WTC11 (cell line): ENCODE measurements around the gene ORC3. TPM values are rescaled to one million over a fixed set of nuclear protein-coding genes. Genes with fewer than 3 reads are reported as not detected.
A peak's percentile ranks its signal among the peaks of the same experiment; 100 is the strongest.

Source experiments
- ATAC-seq: fragments of 200-7000 bp; cut with Tn5 transposase; 2 replicates; pipeline ENCODE4 v1.10.0; 2021; ENCODE audit warnings: mild to moderate bottlenecking, moderate library complexity
- CTCF ChIA-PET: fragments of 300-600 bp; sonication (Branson Sonifier 250); formaldehyde crosslinking; loops from one replicate; lab custom pipeline; 2021; ENCODE audit warnings: antibody characterized with exemption; lab: Charles Lee
- POLR2A ChIA-PET: fragments of 350-600 bp; sonication (Branson Sonifier 250); formaldehyde crosslinking; loops from one replicate; lab custom pipeline; 2021; ENCODE audit warnings: antibody characterized with exemption; lab: Charles Lee
- DNase-seq: peaks from one replicate; pipeline ENCODE4 v3.0.0; 2021; ENCODE audit warnings: low spot score
- H3K27ac Mint-ChIP-seq: 2 replicates; pipeline ENCODE4 v1.8.0; 2021; ENCODE audit warnings: mixed read lengths
- H3K27me3 Mint-ChIP-seq: 2 replicates; pipeline ENCODE4 v1.8.0; 2021; ENCODE audit warnings: low read depth, mild to moderate bottlenecking, moderate library complexity, mixed read lengths
- H3K36me3 Mint-ChIP-seq: 2 replicates; pipeline ENCODE4 v1.8.0; 2021; ENCODE audit warnings: mixed read lengths
- H3K4me1 Mint-ChIP-seq: 2 replicates; pipeline ENCODE4 v1.8.0; 2022; ENCODE audit warnings: mixed read lengths
- H3K4me3 Mint-ChIP-seq: 2 replicates; pipeline ENCODE4 v1.8.0; 2021; ENCODE audit warnings: mild to moderate bottlenecking, moderate library complexity, mixed read lengths
- H3K9me3 Mint-ChIP-seq: 2 replicates; pipeline ENCODE4 v1.8.0; 2021; ENCODE audit warnings: mixed read lengths
- ATF1 ChIP-seq: sonication (generic); formaldehyde crosslinking; IDR thresholded peaks from 2 replicates; pipeline ENCODE4 v1.8.1; 2023; ENCODE audit warnings: mild to moderate bottlenecking, moderate library complexity, missing genetic modification reagents
- CREB1 ChIP-seq: sonication (generic); formaldehyde crosslinking; IDR thresholded peaks from 2 replicates; pipeline ENCODE4 v1.8.0; 2023; ENCODE audit warnings: mild to moderate bottlenecking, missing genetic modification reagents
- GTF2I ChIP-seq: fragments of 250-450 bp; sonication (Bioruptor Pico); conservative IDR thresholded peaks from 2 replicates; pipeline ENCODE4 v1.4.0; 2021; ENCODE audit warnings: mild to moderate bottlenecking
- HMGA2 ChIP-seq: fragments of 250-450 bp; sonication (Bioruptor Pico); IDR thresholded peaks from 2 replicates; pipeline ENCODE4 v1.4.0; 2021; ENCODE audit warnings: mild to moderate bottlenecking, moderate library complexity
- NFE2L1 ChIP-seq: sonication (generic); formaldehyde crosslinking; IDR thresholded peaks from 2 replicates; pipeline ENCODE4 v1.8.1; 2023; ENCODE audit warnings: missing genetic modification reagents
- NR3C1 ChIP-seq: sonication (generic); formaldehyde crosslinking; conservative IDR thresholded peaks from 2 replicates; pipeline ENCODE4 v1.8.1; 2023; ENCODE audit warnings: low read depth, mild to moderate bottlenecking, missing genetic modification reagents
- SMAD3 ChIP-seq: sonication (generic); formaldehyde crosslinking; IDR thresholded peaks from 2 replicates; pipeline ENCODE4 v1.8.0; 2022; ENCODE audit warnings: missing genetic modification reagents, mild to moderate bottlenecking, borderline replicate concordance
- SMAD4 ChIP-seq: sonication (generic); formaldehyde crosslinking; IDR thresholded peaks from 2 replicates; pipeline ENCODE4 v1.8.0; 2022; ENCODE audit warnings: mild to moderate bottlenecking, missing genetic modification reagents
- ZNF121 ChIP-seq: sonication (generic); formaldehyde crosslinking; IDR thresholded peaks from 2 replicates; pipeline ENCODE4 v1.8.0; 2023; ENCODE audit warnings: missing genetic modification reagents
- ZNF138 ChIP-seq: sonication (generic); formaldehyde crosslinking; conservative IDR thresholded peaks from 2 replicates; pipeline ENCODE4 v1.8.1; 2022; ENCODE audit warnings: mild to moderate bottlenecking, moderate library complexity, missing genetic modification reagents
- ZNF416 ChIP-seq: fragments of 250-450 bp; sonication (Bioruptor Pico); IDR thresholded peaks from 2 replicates; pipeline ENCODE4 v1.9.0; 2021; ENCODE audit warnings: mild to moderate bottlenecking, inconsistent platforms
- total RNA-seq: library from RNA; stranded (reverse); gene quantifications from 3 replicates; pipeline ENCODE4 v1.2.3, GENCODE V29; 2021
- TF ChIP-seq, protein P1 (sequence below): sonication (generic); formaldehyde crosslinking; IDR thresholded peaks from 2 replicates; pipeline ENCODE4 v1.8.1; 2023; ENCODE audit warnings: mild to moderate bottlenecking, missing genetic modification reagents
- TF ChIP-seq, protein P2 (sequence below): sonication (generic); formaldehyde crosslinking; IDR thresholded peaks from 2 replicates; pipeline ENCODE4 v1.8.0; 2023; ENCODE audit warnings: mild to moderate bottlenecking, missing genetic modification reagents
- TF ChIP-seq, protein P3 (sequence below): sonication (generic); formaldehyde crosslinking; IDR thresholded peaks from 2 replicates; pipeline ENCODE4 v1.8.0; 2022; ENCODE audit warnings: mild to moderate bottlenecking, missing genetic modification reagents
- TF ChIP-seq, protein P4 (sequence below): sonication (generic); formaldehyde crosslinking; IDR thresholded peaks from 2 replicates; pipeline ENCODE4 v1.8.0; 2023; ENCODE audit warnings: missing genetic modification reagents
- TF ChIP-seq, protein P5 (sequence below): fragments of 250-450 bp; sonication (Bioruptor Pico); IDR thresholded peaks from 2 replicates; pipeline ENCODE4 v1.9.0; 2021; ENCODE audit warnings: mild to moderate bottlenecking
- TF ChIP-seq, protein P6 (sequence below): sonication (generic); formaldehyde crosslinking; conservative IDR thresholded peaks from 2 replicates; pipeline ENCODE4 v1.8.1; 2022; ENCODE audit warnings: mild to moderate bottlenecking, missing genetic modification reagents
- TF ChIP-seq, protein P7 (sequence below): fragments of 250-450 bp; sonication (Bioruptor Pico); IDR thresholded peaks from 2 replicates; pipeline ENCODE4 v1.9.0; 2021; ENCODE audit warnings: mild to moderate bottlenecking, borderline replicate concordance

Gene ORC3
- total RNA-seq, 1 experiment from 2014 or later: 50.7 TPM

DNA sequence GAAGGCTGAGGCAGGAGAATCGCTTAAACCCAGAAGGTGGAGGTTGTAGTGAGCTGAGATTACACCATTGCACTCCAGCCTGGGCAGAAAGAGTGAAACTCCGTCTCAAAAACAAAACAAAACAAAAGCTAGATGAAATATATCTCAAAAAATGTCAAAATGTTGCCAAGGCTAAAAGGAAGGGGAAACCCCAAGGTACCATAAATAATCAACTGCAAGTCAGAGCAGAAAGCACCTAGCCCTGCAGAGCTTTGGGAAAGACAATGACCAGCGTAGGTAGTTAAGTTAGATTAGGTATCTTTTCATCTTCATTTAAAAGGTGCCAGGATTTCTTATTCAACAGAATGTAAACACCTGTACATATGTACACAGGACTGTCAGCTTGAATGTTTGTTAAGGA, 79.1 kb downstream of the ORC3 start:
- H3K27me3 Mint-ChIP-seq: no peaks in the 10 kb centered on the region
- H3K9me3 Mint-ChIP-seq: no peaks in the 10 kb centered on the region
- CTCF ChIA-PET: no interaction called here
- DNase-seq (no peak), ATAC-seq (no peak)
- H3K36me3 Mint-ChIP-seq: peaks cover 24% of the 10 kb centered on the region
- no peak overlapping the region for H3K27ac Mint-ChIP-seq
- no peak overlapping the region for H3K4me3 Mint-ChIP-seq
- peaks cover 20% of the 10 kb centered on the region for H3K4me1 Mint-ChIP-seq
- POLR2A ChIA-PET: interaction anchor here (0.6 kb wide), 1 partner anchor 29 kb away, joined by 5 read pairs; no protein-coding TSS in a partner anchor
- TF ChIP-seq CREB1: no peak
- no peak for TF ChIP-seq ATF1
- TF ChIP-seq GTF2I (CRISPR knock-in tag): no peak
- no peak for TF ChIP-seq NR3C1 (CRISPR knock-in tag)
- TF ChIP-seq, protein P1, sequence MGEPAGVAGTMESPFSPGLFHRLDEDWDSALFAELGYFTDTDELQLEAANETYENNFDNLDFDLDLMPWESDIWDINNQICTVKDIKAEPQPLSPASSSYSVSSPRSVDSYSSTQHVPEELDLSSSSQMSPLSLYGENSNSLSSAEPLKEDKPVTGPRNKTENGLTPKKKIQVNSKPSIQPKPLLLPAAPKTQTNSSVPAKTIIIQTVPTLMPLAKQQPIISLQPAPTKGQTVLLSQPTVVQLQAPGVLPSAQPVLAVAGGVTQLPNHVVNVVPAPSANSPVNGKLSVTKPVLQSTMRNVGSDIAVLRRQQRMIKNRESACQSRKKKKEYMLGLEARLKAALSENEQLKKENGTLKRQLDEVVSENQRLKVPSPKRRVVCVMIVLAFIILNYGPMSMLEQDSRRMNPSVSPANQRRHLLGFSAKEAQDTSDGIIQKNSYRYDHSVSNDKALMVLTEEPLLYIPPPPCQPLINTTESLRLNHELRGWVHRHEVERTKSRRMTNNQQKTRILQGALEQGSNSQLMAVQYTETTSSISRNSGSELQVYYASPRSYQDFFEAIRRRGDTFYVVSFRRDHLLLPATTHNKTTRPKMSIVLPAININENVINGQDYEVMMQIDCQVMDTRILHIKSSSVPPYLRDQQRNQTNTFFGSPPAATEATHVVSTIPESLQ (CRISPR knock-in tag): no peak
- TF ChIP-seq NFE2L1 (CRISPR knock-in tag): no peak
- TF ChIP-seq, protein P2, sequence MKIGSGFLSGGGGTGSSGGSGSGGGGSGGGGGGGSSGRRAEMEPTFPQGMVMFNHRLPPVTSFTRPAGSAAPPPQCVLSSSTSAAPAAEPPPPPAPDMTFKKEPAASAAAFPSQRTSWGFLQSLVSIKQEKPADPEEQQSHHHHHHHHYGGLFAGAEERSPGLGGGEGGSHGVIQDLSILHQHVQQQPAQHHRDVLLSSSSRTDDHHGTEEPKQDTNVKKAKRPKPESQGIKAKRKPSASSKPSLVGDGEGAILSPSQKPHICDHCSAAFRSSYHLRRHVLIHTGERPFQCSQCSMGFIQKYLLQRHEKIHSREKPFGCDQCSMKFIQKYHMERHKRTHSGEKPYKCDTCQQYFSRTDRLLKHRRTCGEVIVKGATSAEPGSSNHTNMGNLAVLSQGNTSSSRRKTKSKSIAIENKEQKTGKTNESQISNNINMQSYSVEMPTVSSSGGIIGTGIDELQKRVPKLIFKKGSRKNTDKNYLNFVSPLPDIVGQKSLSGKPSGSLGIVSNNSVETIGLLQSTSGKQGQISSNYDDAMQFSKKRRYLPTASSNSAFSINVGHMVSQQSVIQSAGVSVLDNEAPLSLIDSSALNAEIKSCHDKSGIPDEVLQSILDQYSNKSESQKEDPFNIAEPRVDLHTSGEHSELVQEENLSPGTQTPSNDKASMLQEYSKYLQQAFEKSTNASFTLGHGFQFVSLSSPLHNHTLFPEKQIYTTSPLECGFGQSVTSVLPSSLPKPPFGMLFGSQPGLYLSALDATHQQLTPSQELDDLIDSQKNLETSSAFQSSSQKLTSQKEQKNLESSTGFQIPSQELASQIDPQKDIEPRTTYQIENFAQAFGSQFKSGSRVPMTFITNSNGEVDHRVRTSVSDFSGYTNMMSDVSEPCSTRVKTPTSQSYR (CRISPR knock-in tag): no peak
- TF ChIP-seq, protein P3, sequence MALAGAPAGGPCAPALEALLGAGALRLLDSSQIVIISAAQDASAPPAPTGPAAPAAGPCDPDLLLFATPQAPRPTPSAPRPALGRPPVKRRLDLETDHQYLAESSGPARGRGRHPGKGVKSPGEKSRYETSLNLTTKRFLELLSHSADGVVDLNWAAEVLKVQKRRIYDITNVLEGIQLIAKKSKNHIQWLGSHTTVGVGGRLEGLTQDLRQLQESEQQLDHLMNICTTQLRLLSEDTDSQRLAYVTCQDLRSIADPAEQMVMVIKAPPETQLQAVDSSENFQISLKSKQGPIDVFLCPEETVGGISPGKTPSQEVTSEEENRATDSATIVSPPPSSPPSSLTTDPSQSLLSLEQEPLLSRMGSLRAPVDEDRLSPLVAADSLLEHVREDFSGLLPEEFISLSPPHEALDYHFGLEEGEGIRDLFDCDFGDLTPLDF (CRISPR knock-in tag): no peak
- TF ChIP-seq ZNF416 (CRISPR knock-in tag): no peak
- TF ChIP-seq, protein P4, sequence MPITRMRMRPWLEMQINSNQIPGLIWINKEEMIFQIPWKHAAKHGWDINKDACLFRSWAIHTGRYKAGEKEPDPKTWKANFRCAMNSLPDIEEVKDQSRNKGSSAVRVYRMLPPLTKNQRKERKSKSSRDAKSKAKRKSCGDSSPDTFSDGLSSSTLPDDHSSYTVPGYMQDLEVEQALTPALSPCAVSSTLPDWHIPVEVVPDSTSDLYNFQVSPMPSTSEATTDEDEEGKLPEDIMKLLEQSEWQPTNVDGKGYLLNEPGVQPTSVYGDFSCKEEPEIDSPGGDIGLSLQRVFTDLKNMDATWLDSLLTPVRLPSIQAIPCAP (CRISPR knock-in tag): no peak
- TF ChIP-seq SMAD4 (CRISPR knock-in tag): no peak
- no peak for TF ChIP-seq ZNF121 (CRISPR knock-in tag)
- no peak for TF ChIP-seq ZNF138 (CRISPR knock-in tag)
- TF ChIP-seq, protein P5, sequence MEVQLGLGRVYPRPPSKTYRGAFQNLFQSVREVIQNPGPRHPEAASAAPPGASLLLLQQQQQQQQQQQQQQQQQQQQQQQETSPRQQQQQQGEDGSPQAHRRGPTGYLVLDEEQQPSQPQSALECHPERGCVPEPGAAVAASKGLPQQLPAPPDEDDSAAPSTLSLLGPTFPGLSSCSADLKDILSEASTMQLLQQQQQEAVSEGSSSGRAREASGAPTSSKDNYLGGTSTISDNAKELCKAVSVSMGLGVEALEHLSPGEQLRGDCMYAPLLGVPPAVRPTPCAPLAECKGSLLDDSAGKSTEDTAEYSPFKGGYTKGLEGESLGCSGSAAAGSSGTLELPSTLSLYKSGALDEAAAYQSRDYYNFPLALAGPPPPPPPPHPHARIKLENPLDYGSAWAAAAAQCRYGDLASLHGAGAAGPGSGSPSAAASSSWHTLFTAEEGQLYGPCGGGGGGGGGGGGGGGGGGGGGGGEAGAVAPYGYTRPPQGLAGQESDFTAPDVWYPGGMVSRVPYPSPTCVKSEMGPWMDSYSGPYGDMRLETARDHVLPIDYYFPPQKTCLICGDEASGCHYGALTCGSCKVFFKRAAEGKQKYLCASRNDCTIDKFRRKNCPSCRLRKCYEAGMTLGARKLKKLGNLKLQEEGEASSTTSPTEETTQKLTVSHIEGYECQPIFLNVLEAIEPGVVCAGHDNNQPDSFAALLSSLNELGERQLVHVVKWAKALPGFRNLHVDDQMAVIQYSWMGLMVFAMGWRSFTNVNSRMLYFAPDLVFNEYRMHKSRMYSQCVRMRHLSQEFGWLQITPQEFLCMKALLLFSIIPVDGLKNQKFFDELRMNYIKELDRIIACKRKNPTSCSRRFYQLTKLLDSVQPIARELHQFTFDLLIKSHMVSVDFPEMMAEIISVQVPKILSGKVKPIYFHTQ: no peak
- TF ChIP-seq, protein P6, sequence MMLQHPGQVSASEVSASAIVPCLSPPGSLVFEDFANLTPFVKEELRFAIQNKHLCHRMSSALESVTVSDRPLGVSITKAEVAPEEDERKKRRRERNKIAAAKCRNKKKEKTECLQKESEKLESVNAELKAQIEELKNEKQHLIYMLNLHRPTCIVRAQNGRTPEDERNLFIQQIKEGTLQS (CRISPR knock-in tag): no peak
- no peak for TF ChIP-seq HMGA2 (CRISPR knock-in tag)

DNA sequence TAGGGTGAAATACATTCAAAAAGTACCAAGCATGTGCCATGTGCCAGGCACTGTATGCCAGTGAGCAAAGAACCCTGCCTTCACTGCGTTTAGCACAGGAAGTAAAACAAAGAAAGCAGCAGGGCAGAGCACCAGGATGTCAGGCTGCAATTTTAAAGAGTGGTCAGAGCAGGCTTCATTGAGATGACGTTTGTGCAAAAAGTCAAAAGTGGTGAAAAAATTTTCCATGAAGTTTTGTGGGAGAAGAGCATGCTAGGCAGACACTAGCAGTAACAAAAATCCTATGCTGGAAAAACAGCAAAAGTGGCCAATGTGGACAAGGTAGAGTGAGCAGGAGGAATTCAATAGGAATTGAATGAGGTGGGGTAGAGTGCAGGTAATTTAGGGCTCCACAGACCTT, 80.8 kb downstream of the ORC3 start:
- no peaks in the 10 kb centered on the region for H3K27me3 Mint-ChIP-seq
- peak; percentile 68 for ATAC-seq
- H3K36me3 Mint-ChIP-seq: peaks cover 36% of the 10 kb centered on the region
- ChIA-PET CTCF (no interaction called here), POLR2A (no interaction called here)
- no peak overlapping the region for H3K4me3 Mint-ChIP-seq
- peak overlapping the region; percentile 86 for H3K27ac Mint-ChIP-seq
- H3K4me1 Mint-ChIP-seq: peaks cover 20% of the 10 kb centered on the region
- DNase-seq: no peak
- no peaks in the 10 kb centered on the region for H3K9me3 Mint-ChIP-seq
- TF ChIP-seq ZNF138 (CRISPR knock-in tag) (no peak), SMAD3 (CRISPR knock-in tag) (no peak)
- TF ChIP-seq, protein P7, sequence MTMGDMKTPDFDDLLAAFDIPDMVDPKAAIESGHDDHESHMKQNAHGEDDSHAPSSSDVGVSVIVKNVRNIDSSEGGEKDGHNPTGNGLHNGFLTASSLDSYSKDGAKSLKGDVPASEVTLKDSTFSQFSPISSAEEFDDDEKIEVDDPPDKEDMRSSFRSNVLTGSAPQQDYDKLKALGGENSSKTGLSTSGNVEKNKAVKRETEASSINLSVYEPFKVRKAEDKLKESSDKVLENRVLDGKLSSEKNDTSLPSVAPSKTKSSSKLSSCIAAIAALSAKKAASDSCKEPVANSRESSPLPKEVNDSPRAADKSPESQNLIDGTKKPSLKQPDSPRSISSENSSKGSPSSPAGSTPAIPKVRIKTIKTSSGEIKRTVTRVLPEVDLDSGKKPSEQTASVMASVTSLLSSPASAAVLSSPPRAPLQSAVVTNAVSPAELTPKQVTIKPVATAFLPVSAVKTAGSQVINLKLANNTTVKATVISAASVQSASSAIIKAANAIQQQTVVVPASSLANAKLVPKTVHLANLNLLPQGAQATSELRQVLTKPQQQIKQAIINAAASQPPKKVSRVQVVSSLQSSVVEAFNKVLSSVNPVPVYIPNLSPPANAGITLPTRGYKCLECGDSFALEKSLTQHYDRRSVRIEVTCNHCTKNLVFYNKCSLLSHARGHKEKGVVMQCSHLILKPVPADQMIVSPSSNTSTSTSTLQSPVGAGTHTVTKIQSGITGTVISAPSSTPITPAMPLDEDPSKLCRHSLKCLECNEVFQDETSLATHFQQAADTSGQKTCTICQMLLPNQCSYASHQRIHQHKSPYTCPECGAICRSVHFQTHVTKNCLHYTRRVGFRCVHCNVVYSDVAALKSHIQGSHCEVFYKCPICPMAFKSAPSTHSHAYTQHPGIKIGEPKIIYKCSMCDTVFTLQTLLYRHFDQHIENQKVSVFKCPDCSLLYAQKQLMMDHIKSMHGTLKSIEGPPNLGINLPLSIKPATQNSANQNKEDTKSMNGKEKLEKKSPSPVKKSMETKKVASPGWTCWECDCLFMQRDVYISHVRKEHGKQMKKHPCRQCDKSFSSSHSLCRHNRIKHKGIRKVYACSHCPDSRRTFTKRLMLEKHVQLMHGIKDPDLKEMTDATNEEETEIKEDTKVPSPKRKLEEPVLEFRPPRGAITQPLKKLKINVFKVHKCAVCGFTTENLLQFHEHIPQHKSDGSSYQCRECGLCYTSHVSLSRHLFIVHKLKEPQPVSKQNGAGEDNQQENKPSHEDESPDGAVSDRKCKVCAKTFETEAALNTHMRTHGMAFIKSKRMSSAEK (CRISPR knock-in tag): no peak
